H9 (cell line): Measurements from ENCODE around the gene PACS1. TPM values are rescaled to one million over a fixed set of nuclear protein-coding genes. Genes with fewer than 3 reads are reported as not detected.

Source experiments
- DNase-seq: peaks from one replicate; pipeline ENCODE4 v3.0.0-alpha.2; 2017
- H2AFZ ChIP-seq: one replicate; pipeline ENCODE4 v1.6.1; 2013; ENCODE audit warnings: mild to moderate bottlenecking, low read length, control low read depth, moderate library complexity
- H2AK5ac ChIP-seq: 2 replicates; pipeline ENCODE4 v1.6.1; 2013; ENCODE audit warnings: low read length, control low read depth, mixed read lengths; ENCODE audit not compliant: insufficient read length
- H2BK120ac ChIP-seq: one replicate; pipeline ENCODE4 v1.6.1; 2013; ENCODE audit warnings: low read depth, mild to moderate bottlenecking, low read length, control low read depth, inconsistent platforms; ENCODE audit not compliant: poor library complexity, severe bottlenecking
- H2BK12ac ChIP-seq: 2 replicates; pipeline ENCODE4 v1.6.1; 2013; ENCODE audit warnings: low read length, control low read depth, mixed read lengths, low read depth; ENCODE audit not compliant: insufficient read length
- H2BK15ac ChIP-seq: 2 replicates; pipeline ENCODE4 v1.6.1; 2013; ENCODE audit warnings: low read depth, low read length, control low read depth
- H2BK20ac ChIP-seq: one replicate; pipeline ENCODE4 v1.6.1; 2013; ENCODE audit warnings: low read depth, mild to moderate bottlenecking, low read length, control low read depth, inconsistent platforms; ENCODE audit not compliant: poor library complexity, severe bottlenecking
- H2BK5ac ChIP-seq: 2 replicates; pipeline ENCODE4 v1.6.1; 2013; ENCODE audit warnings: low read length, control low read depth, mixed read lengths; ENCODE audit not compliant: insufficient read length
- H3K14ac ChIP-seq: 2 replicates; pipeline ENCODE4 v1.6.1; 2013; ENCODE audit warnings: low read length, control low read depth; ENCODE audit not compliant: insufficient read depth
- H3K18ac ChIP-seq: 2 replicates; pipeline ENCODE4 v1.6.1; 2013; ENCODE audit warnings: low read depth, mild to moderate bottlenecking, mixed read lengths, low read length, control low read depth; ENCODE audit not compliant: insufficient read length
- H3K23ac ChIP-seq: 2 replicates; pipeline ENCODE4 v1.6.1; 2013; ENCODE audit warnings: low read length, control low read depth, mixed read lengths, low read depth; ENCODE audit not compliant: insufficient read length
- H3K23me2 ChIP-seq: 2 replicates; pipeline ENCODE4 v1.6.1; 2013; ENCODE audit warnings: low read depth, mild to moderate bottlenecking, mixed read lengths, low read length, control low read depth; ENCODE audit not compliant: insufficient read length, poor library complexity, severe bottlenecking
- H3K27ac ChIP-seq: 2 replicates; pipeline ENCODE4 v1.5.1; 2013; ENCODE audit warnings: low read length, control low read depth, mixed read lengths, low read depth; ENCODE audit not compliant: insufficient read length
- H3K27me3 ChIP-seq: 2 replicates; pipeline ENCODE4 v1.6.1; 2013; ENCODE audit warnings: low read length, control low read depth, inconsistent platforms; ENCODE audit not compliant: insufficient read depth
- H3K4ac ChIP-seq: 2 replicates; pipeline ENCODE4 v1.6.1; 2013; ENCODE audit warnings: low read depth, mild to moderate bottlenecking, control low read depth, inconsistent platforms, low read length, moderate library complexity
- H3K4me1 ChIP-seq: 2 replicates; pipeline ENCODE4 v1.6.1; 2013; ENCODE audit warnings: low read length, control low read depth, inconsistent platforms; ENCODE audit not compliant: insufficient read depth
- H3K4me2 ChIP-seq: 2 replicates; pipeline ENCODE4 v1.6.1; 2013; ENCODE audit warnings: low read length, control low read depth, mixed read lengths; ENCODE audit not compliant: insufficient read length, insufficient read depth
- H3K56ac ChIP-seq: 2 replicates; pipeline ENCODE4 v1.6.1; 2013; ENCODE audit warnings: low read depth, mild to moderate bottlenecking, mixed read lengths, low read length, control low read depth; ENCODE audit not compliant: insufficient read length
- H3K79me1 ChIP-seq: 2 replicates; pipeline ENCODE4 v1.6.1; 2013; ENCODE audit warnings: low read depth, mild to moderate bottlenecking, moderate library complexity, low read length, control low read depth, inconsistent platforms; ENCODE audit not compliant: insufficient read depth, poor library complexity, severe bottlenecking
- H3K79me2 ChIP-seq: 2 replicates; pipeline ENCODE4 v1.6.1; 2013; ENCODE audit warnings: low read length, control low read depth, inconsistent platforms; ENCODE audit not compliant: insufficient read depth
- H3K9ac ChIP-seq: 2 replicates; pipeline ENCODE4 v1.6.1; 2013; ENCODE audit warnings: low read length, control low read depth, mixed read lengths; ENCODE audit not compliant: insufficient read length; ENCODE audit errors: extremely low read depth
- H3K9me3 ChIP-seq: one replicate; pipeline ENCODE4 v1.6.1; 2013; ENCODE audit warnings: low read depth, low read length, inconsistent platforms; ENCODE audit not compliant: control insufficient read depth
- H3T11ph ChIP-seq: one replicate; pipeline ENCODE4 v1.6.1; 2013; ENCODE audit warnings: mild to moderate bottlenecking, low read length, control low read depth, inconsistent platforms
- H4K20me1 ChIP-seq: one replicate; pipeline ENCODE4 v1.6.1; 2013; ENCODE audit not compliant: control insufficient read depth, insufficient read length, insufficient read depth
- H4K5ac ChIP-seq: 2 replicates; pipeline ENCODE4 v1.6.1; 2013; ENCODE audit warnings: low read depth, mild to moderate bottlenecking, mixed read lengths, low read length, control low read depth; ENCODE audit not compliant: insufficient read length
- H4K8ac ChIP-seq: replicated peaks from 2 replicates; pipeline ENCODE4 v1.6.1; 2013; ENCODE audit warnings: low read length, control low read depth, mixed read lengths, low read depth; ENCODE audit not compliant: insufficient read length
- H4K91ac ChIP-seq: 2 replicates; pipeline ENCODE4 v1.6.1; 2013; ENCODE audit warnings: low read depth, mild to moderate bottlenecking, moderate library complexity, mixed read lengths, low read length, control low read depth; ENCODE audit not compliant: insufficient read length
- H3K27ac Mint-ChIP-seq, 3 experiments: 2 replicates in 2 of 3; 3 replicates in 1 of 3; pipeline ENCODE4 v1.8.0; 2020 to 2021; ENCODE audit warnings: mixed read lengths in 3 of 3, mild to moderate bottlenecking in 1 of 3, moderate library complexity in 1 of 3
- H3K27me3 Mint-ChIP-seq: 2 replicates; pipeline ENCODE4 v1.8.0; 2021; ENCODE audit warnings: low read depth, mild to moderate bottlenecking, moderate library complexity, mixed read lengths
- H3K36me3 Mint-ChIP-seq, 3 experiments: 2 replicates in 2 of 3; 3 replicates in 1 of 3; pipeline ENCODE4 v1.8.0; 2020 to 2021; ENCODE audit warnings: low read depth in 3 of 3, mixed read lengths in 3 of 3; ENCODE audit not compliant: insufficient read depth in 1 of 3
- H3K4me1 Mint-ChIP-seq, 2 experiments: 2 replicates each; pipeline ENCODE4 v1.8.0; 2020; ENCODE audit warnings: mixed read lengths in 2 of 2
- H3K4me3 Mint-ChIP-seq, 2 experiments: 2 replicates in 1 of 2; 3 replicates in 1 of 2; pipeline ENCODE4 v1.8.0; 2020 to 2021; ENCODE audit warnings: mild to moderate bottlenecking in 2 of 2, mixed read lengths in 2 of 2, moderate library complexity in 1 of 2
- H3K9me3 Mint-ChIP-seq, 2 experiments: 2 replicates in 1 of 2; 3 replicates in 1 of 2; pipeline ENCODE4 v1.8.0; 2020; ENCODE audit warnings: mild to moderate bottlenecking in 2 of 2, mixed read lengths in 2 of 2, moderate library complexity in 1 of 2
- WGBS: extraction: QIAGEN DNeasy Blood & Tissue Kit; methylation state at CpG from one replicate; pipeline ENCODE4 v1.1.7; 2013; ENCODE audit warnings: missing lambda C conversion rate, low lambda C conversion rate, mixed read lengths; ENCODE audit not compliant: insufficient read length; ENCODE audit errors: extremely low coverage; 5-methylcytosine and 5-hydroxymethylcytosine counted together
- total RNA-seq: library from RNA; stranded (reverse); gene quantifications from 2 replicates; pipeline ENCODE4 v1.2.1, GENCODE V29; 2021
- TF ChIP-seq, protein P1 (sequence below): fragments of 200-600 bp; sonication (generic); conservative IDR thresholded peaks from 3 replicates; pipeline ENCODE4 v1.8.0; 2021; ENCODE audit warnings: antibody characterized with exemption, mild to moderate bottlenecking

Gene PACS1
- total RNA-seq, 1 experiment from 2014 or later: 35.5 TPM

DNA sequence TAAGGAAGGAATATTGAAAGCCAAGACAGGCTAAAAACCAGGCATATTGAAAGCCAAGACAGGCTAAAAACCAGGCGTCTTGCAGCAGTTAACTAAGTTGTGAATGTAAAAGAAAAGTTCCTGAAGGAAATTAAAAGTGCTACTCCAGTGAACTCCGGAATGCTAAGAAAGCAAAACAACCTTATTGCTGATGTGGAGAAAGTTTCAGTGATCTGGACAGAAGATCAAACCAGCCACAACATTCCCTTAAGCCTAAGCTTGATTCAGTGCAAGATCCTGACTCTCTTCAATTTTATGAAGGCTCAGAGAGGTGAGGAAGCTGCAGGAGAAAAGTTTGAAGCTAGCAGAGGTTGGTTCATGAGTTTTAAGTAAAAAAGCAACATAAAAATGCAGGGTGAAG, 51.4 kb downstream of the PACS1 start:
- Histone ChIP-seq H3K56ac (no peak overlapping the region), H3K4ac (no peak overlapping the region), H3K79me2 (no peaks in the 10 kb centered on the region), H2BK15ac (no peak overlapping the region), H3K4me2 (no peak overlapping the region), H4K5ac (no peak overlapping the region), H3K18ac (no peak overlapping the region), H2BK20ac (no peak overlapping the region), H3K14ac (no peak overlapping the region), H3K9ac (no peak overlapping the region), H3T11ph (no peak overlapping the region), H2AFZ (no peak overlapping the region), H4K20me1 (no peaks in the 10 kb centered on the region), H2BK5ac (no peak overlapping the region), H3K4me1 (peaks cover 8% of the 10 kb centered on the region), H4K91ac (no peak overlapping the region), H3K23ac (no peak overlapping the region), H2BK120ac (no peak overlapping the region), H2AK5ac (no peak overlapping the region), H3K9me3 (no peaks in the 10 kb centered on the region), H4K8ac (no peak overlapping the region), H3K27ac (no peak overlapping the region), H3K23me2 (no peaks in the 10 kb centered on the region), H3K27me3 (no peaks in the 10 kb centered on the region), H3K79me1 (no peaks in the 10 kb centered on the region), H2BK12ac (no peak overlapping the region)
- Mint-ChIP-seq H3K27ac (no peak overlapping the region), H3K4me1 (peaks cover 21 to 22% of the 10 kb centered on the region in 2 experiments), H3K27me3 (peaks cover 2% of the 10 kb centered on the region; the same call in 1 of the 2 replicates), H3K9me3 (no peaks in the 10 kb centered on the region), H3K4me3 (no peak overlapping the region), H3K36me3 (no peaks in the 10 kb centered on the region)
- DNase-seq: no peak
- TF ChIP-seq, protein P1, sequence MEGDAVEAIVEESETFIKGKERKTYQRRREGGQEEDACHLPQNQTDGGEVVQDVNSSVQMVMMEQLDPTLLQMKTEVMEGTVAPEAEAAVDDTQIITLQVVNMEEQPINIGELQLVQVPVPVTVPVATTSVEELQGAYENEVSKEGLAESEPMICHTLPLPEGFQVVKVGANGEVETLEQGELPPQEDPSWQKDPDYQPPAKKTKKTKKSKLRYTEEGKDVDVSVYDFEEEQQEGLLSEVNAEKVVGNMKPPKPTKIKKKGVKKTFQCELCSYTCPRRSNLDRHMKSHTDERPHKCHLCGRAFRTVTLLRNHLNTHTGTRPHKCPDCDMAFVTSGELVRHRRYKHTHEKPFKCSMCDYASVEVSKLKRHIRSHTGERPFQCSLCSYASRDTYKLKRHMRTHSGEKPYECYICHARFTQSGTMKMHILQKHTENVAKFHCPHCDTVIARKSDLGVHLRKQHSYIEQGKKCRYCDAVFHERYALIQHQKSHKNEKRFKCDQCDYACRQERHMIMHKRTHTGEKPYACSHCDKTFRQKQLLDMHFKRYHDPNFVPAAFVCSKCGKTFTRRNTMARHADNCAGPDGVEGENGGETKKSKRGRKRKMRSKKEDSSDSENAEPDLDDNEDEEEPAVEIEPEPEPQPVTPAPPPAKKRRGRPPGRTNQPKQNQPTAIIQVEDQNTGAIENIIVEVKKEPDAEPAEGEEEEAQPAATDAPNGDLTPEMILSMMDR: no peak
- WGBS: no CpG with 5 or more reads among the region's 2 CpGs
